PFSK-1 (cell line): ENCODE results near the gene SLC6A15.

Source experiments
- POLR2AphosphoS5 ChIP-seq: IDR thresholded peaks from 2 replicates; pipeline ENCODE4 v1.6.1; 2012; ENCODE audit warnings: low read depth, mild to moderate bottlenecking, control low read depth, low read length, moderate library complexity
- REST ChIP-seq, 2 experiments: IDR thresholded peaks; 2 replicates each; pipeline versions ENCODE4 v1.6.1 to v1.8.0; 2011 to 2012; ENCODE audit warnings: low read depth in 2 of 2, low read length in 2 of 2, control low read depth in 1 of 2, inconsistent platforms in 1 of 2, mild to moderate bottlenecking in 1 of 2, moderate library complexity in 1 of 2; ENCODE audit not compliant: insufficient read depth in 1 of 2
- SIN3A ChIP-seq: IDR thresholded peaks from 2 replicates; pipeline ENCODE4 v1.6.1; 2012; ENCODE audit warnings: mild to moderate bottlenecking, low read length, moderate library complexity, borderline replicate concordance; ENCODE audit not compliant: insufficient read depth
- TAF1 ChIP-seq: IDR thresholded peaks from 2 replicates; pipeline ENCODE4 v1.6.1; 2012; ENCODE audit warnings: low read length, control low read depth, borderline replicate concordance; ENCODE audit not compliant: insufficient read depth

- TF ChIP-seq SIN3A: no peak
- TF ChIP-seq POLR2AphosphoS5: no peak
- TF ChIP-seq REST (IDR thresholded peaks at IDR 0.05; ENCODE audit: insufficient read depth in 1 of 2, low read depth in 2 of 2, low read length in 2 of 2): no peak
- TF ChIP-seq TAF1: no peak
Observed at GRCh38 chr12:84875241-84875640, 37.4 kb downstream of the SLC6A15 start.
